Measurements from ENCODE around the gene MBTD1.

Gene MBTD1

DNA sequence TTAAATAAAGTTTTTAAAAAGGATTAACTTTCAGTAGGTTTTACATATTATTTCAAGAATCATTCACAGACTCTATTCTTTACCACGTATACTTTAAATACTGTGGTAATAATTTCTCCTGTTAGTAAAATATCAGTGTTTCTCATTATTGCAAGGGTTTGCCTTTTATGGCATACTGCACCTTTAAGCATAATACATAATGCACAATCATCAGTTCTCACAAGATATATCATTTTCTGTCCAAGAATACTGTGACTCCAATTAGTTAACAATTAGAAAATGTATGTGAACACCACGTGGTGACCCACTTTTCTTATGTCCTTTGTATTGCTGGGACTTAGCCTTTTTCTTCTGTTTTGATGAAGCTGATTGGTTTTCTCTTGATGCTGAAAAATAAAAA, 68.0 kb downstream of the MBTD1 start:
- Mint-ChIP-seq H3K4me1 (no peaks in the 10 kb centered on the region), H3K36me3 (ENCODE audit: low read depth) (peaks cover 59% of the 10 kb centered on the region), H3K27me3 (ENCODE audit: low read depth) (no peaks in the 10 kb centered on the region), H3K4me3 (no peak overlapping the region), H3K27ac (no peak overlapping the region), H3K9me3 (no peaks in the 10 kb centered on the region)
- TF ChIP-seq, protein P1, sequence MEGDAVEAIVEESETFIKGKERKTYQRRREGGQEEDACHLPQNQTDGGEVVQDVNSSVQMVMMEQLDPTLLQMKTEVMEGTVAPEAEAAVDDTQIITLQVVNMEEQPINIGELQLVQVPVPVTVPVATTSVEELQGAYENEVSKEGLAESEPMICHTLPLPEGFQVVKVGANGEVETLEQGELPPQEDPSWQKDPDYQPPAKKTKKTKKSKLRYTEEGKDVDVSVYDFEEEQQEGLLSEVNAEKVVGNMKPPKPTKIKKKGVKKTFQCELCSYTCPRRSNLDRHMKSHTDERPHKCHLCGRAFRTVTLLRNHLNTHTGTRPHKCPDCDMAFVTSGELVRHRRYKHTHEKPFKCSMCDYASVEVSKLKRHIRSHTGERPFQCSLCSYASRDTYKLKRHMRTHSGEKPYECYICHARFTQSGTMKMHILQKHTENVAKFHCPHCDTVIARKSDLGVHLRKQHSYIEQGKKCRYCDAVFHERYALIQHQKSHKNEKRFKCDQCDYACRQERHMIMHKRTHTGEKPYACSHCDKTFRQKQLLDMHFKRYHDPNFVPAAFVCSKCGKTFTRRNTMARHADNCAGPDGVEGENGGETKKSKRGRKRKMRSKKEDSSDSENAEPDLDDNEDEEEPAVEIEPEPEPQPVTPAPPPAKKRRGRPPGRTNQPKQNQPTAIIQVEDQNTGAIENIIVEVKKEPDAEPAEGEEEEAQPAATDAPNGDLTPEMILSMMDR (IDR thresholded peaks at IDR 0.05; ENCODE audit: unreplicated experiment in 3 of 3) = no peak

DNA sequence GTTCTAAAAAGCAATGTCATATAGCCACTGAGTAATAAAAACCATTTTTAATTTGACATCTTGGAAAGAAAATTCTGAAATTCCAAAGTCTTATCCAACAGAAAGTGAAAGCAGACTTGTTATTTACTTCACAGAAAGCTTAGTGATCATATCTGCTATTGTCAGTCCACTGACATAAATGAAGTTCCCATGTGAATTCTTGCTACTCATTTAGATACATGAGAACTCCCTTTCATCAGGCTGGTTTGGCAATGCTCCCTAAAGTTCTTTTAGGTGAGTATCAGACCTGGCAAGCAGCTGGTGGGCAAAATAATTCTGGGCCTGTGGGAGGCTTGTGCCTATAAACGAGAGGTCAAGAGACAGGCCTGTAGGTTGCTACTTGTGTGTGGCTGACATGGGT, 70.2 kb downstream of the MBTD1 start:
- no peak overlapping the region for H3K4me3 Mint-ChIP-seq
- H3K9me3 Mint-ChIP-seq = no peaks in the 10 kb centered on the region
- TF ChIP-seq, protein P1 (IDR thresholded peaks at IDR 0.05; ENCODE audit: unreplicated experiment in 3 of 3) = no peak
- H3K4me1 Mint-ChIP-seq = peaks cover 5% of the 10 kb centered on the region
- peaks cover 67% of the 10 kb centered on the region for H3K36me3 Mint-ChIP-seq (ENCODE audit: low read depth)
- no peaks in the 10 kb centered on the region for H3K27me3 Mint-ChIP-seq (ENCODE audit: low read depth)
- H3K27ac Mint-ChIP-seq = no peak overlapping the region

DNA sequence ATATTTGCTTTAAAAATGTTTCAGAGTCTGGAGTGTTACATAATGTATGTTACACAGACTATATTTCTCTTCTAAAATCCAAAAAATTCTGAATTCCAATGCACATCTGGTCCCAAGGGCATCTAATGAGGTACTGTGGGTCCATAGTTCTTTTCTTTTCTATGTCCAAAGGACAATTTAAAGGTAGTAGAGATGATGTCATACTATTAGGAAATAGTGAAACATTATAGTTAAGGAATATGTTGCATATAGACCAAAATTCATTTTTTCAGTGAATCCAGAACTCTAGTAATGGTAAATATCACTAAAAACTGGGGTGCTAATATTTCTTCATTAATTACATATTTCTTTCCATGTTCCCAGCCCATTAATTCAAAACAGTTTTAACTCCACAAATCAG, 70.7 kb downstream of the MBTD1 start:
- peaks cover 69% of the 10 kb centered on the region for H3K36me3 Mint-ChIP-seq (ENCODE audit: low read depth)
- TF ChIP-seq, protein P1 (IDR thresholded peaks at IDR 0.05; ENCODE audit: unreplicated experiment in 3 of 3) = no peak
- no peaks in the 10 kb centered on the region for H3K27me3 Mint-ChIP-seq (ENCODE audit: low read depth)
- H3K4me3 Mint-ChIP-seq = no peak overlapping the region
- H3K9me3 Mint-ChIP-seq = no peaks in the 10 kb centered on the region
- no peak overlapping the region for H3K27ac Mint-ChIP-seq
- peaks cover 5% of the 10 kb centered on the region for H3K4me1 Mint-ChIP-seq

DNA sequence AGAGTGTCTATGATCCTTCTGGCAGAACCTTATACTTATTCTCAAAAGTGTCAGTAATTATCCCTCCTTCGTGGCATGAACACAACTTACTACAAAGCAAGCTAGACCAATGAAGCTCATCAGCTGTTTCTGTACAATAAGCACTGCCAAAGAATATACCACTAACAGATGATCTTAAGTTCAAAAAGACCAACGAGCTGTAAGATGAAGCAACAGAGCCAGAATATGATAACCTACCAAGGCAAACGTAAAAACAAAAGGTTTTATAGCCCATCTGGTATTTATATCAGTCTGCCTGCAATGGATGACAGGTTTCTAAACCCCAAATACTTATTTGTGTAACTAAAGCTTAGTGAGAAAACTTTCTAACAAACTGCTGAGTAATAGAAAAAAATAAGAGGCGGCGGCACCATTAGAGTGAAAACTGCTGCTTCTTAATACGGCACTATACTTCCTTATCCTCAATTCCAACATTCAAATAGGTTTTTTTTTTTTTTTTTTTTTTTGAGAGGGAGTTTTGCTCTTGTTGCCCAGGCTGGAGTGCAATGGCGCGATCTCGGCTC, 71.5 kb downstream of the MBTD1 start:
- no peaks in the 10 kb centered on the region for H3K27me3 Mint-ChIP-seq (ENCODE audit: low read depth)
- H3K9me3 Mint-ChIP-seq = no peaks in the 10 kb centered on the region
- no peak overlapping the region for H3K4me3 Mint-ChIP-seq
- peaks cover 5% of the 10 kb centered on the region for H3K4me1 Mint-ChIP-seq
- TF ChIP-seq, protein P1 (IDR thresholded peaks at IDR 0.05; ENCODE audit: unreplicated experiment in 3 of 3) = no peak
- peak overlapping the region in 2 of 3 experiments; percentile 25 to 40 for H3K27ac Mint-ChIP-seq
- H3K36me3 Mint-ChIP-seq (ENCODE audit: low read depth) = peaks cover 72% of the 10 kb centered on the region

DNA sequence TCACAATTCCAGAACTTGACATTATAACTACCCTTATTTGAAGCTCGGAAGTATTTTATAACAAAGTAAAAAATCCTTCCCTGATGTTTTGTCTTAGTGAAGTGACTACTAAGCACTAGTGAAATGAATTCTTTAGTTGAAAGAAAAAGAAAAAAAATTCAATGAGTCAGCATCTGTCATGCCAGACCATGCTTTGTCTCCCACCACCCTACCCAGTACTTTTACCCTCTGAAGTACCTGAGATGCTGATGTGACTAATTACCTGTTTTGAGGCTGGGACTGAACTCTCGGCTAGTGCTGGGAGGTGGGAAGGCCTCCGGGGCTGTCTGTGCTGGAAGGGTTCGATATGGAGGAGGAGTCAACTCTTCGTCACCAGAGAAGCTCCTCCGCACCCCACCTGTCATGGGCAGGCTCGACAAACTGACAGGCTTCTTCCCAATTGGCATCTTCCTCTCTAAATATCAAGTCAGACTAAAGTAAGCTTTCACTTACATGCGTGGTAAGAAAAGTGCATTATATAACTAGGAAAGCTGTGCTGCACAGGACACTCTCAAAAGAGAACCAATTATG, 74.0 kb downstream of the MBTD1 start:
- Mint-ChIP-seq H3K36me3 (ENCODE audit: low read depth) (peaks cover 69% of the 10 kb centered on the region), H3K4me3 (no peak overlapping the region), H3K27me3 (ENCODE audit: low read depth) (no peaks in the 10 kb centered on the region), H3K9me3 (no peaks in the 10 kb centered on the region), H3K27ac (peak overlapping the region in 1 of 3 experiments; percentile 25), H3K4me1 (peaks cover 6% of the 10 kb centered on the region)
- TF ChIP-seq, protein P1 (IDR thresholded peaks at IDR 0.05; ENCODE audit: unreplicated experiment in 3 of 3) = no peak

DNA sequence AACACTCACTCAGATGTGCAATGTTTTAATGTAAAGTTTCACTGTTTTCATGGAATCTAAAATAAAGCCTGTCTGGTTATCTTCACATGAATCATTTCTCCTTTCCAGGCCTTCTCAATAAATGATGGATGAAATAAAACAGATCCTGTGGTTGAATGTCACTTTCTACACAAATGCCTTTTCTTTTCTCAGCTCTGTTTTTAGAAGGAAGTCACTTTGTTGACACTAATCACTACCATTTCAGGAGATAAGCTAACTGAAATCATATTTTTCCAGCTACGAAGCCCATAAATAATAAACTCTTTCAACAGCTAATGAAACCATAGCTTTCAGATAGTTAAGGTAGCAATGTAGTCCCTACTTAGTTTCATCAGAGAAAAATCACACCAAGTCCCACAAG, 75.7 kb downstream of the MBTD1 start:
- H3K4me3 Mint-ChIP-seq = no peak overlapping the region
- H3K9me3 Mint-ChIP-seq = no peaks in the 10 kb centered on the region
- H3K36me3 Mint-ChIP-seq (ENCODE audit: low read depth) = peaks cover 66% of the 10 kb centered on the region
- TF ChIP-seq, protein P1 (IDR thresholded peaks at IDR 0.05; ENCODE audit: unreplicated experiment in 3 of 3) = no peak
- no peaks in the 10 kb centered on the region for H3K27me3 Mint-ChIP-seq (ENCODE audit: low read depth)
- no peak overlapping the region for H3K27ac Mint-ChIP-seq
- peaks cover 20% of the 10 kb centered on the region for H3K4me1 Mint-ChIP-seq
